ENCODE data around the gene SKA1. TPM values are rescaled to one million over a fixed set of nuclear protein-coding genes. Genes with fewer than 3 reads are reported as not detected.

SKA1 gene
- total and polyA plus RNA-seq, 2 of the 13 experiments (the other 11 are each of a cell fraction or from before 2014, with no cell fraction given) = 5.3 to 21.3 TPM

DNA sequence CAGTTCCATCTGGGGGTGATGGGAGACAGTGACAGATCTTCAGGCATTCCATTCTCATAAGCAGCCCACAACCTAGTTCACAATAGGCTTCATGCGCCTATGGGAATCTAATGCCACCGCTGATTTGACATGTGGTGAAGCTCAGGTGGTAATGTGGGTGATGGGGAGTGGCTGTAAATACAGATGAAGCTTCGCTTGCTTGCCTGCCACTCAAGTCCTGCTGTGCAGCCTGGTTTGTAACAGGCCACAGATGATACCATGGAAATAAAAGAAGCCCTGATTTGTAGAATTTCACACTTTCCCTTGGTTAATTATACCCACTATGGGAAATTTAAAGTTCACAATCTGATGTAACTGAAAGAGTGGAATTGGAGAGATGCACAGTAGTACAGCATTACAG, 46.9 kb upstream of the SKA1 start (continued):
- TF ChIP-seq, protein P1, sequence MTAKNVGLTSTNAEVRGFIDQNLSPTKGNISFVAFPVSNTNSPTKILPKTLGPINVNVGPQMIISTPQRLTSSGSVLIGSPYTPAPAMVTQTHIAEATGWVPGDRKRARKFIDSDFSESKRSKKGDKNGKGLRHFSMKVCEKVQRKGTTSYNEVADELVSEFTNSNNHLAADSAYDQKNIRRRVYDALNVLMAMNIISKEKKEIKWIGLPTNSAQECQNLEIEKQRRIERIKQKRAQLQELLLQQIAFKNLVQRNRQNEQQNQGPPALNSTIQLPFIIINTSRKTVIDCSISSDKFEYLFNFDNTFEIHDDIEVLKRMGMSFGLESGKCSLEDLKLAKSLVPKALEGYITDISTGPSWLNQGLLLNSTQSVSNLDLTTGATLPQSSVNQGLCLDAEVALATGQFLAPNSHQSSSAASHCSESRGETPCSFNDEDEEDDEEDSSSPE (CRISPR knock-in tag; IDR thresholded peaks at IDR 0.05) = no peak
- no peak for TF ChIP-seq PLSCR1 (CRISPR knock-in tag; IDR thresholded peaks at IDR 0.05; ENCODE audit: borderline replicate concordance)

GRCh38 chr18:50330176-50330575, 44.7 kb upstream of the SKA1 start:
- BruUV-seq (replicated peaks) = no TSS peak
- H3K4me2 ChIP-seq (ENCODE audit: low read depth, low read length) = no peak overlapping the region
- 0 out of 5 replicates have a peak, but pooled peaks cover 0 to 4% of the 10 kb centered on the region in 2 experiments for H3K27me3 ChIP-seq (ENCODE audit: control insufficient read depth in 1 of 2, insufficient read depth in 2 of 2, low read length in 2 of 2)
- no peak overlapping the region for H2AFZ ChIP-seq (ENCODE audit: low read length)
- ATAC-seq = no peak
- H3K27ac ChIP-seq (ENCODE audit: extremely low read length, insufficient read depth, low read length) = no peak overlapping the region
- H3K36me3 ChIP-seq (replicated peaks in 1 of 2; ENCODE audit: control insufficient read depth in 1 of 2, insufficient read depth in 2 of 2, low read length in 2 of 2) = no peaks in the 10 kb centered on the region
- no peak for FAIRE-seq
- no peaks in the 10 kb centered on the region for H4K20me1 ChIP-seq (ENCODE audit: insufficient read depth, low read length)
- TF ChIP-seq ZEB1 (IDR thresholded peaks at IDR 0.05; ENCODE audit: insufficient replicate concordance, low read depth) (no peak), MEIS1 (CRISPR knock-in tag; IDR thresholded peaks at IDR 0.05; ENCODE audit: borderline replicate concordance) (no peak), HHEX (CRISPR knock-in tag; IDR thresholded peaks at IDR 0.05) (no peak), SSRP1 (CRISPR knock-in tag; IDR thresholded peaks at IDR 0.05) (no peak), FUBP1 (CRISPR knock-in tag; IDR thresholded peaks at IDR 0.05; ENCODE audit: borderline replicate concordance) (no peak), CREB1 (IDR thresholded peaks at IDR 0.05) (no peak), CREB1 (CRISPR knock-in tag; IDR thresholded peaks at IDR 0.05) (no peak), MYPOP (CRISPR knock-in tag; IDR thresholded peaks at IDR 0.05) (no peak)
- TF ChIP-seq, protein P2, sequence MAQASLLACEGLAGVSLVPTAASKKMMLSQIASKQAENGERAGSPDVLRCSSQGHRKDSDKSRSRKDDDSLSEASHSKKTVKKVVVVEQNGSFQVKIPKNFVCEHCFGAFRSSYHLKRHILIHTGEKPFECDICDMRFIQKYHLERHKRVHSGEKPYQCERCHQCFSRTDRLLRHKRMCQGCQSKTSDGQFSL (CRISPR knock-in tag; IDR thresholded peaks at IDR 0.05) = no peak
- H3K79me2 ChIP-seq (ENCODE audit: insufficient read depth, low read length) = no peaks in the 10 kb centered on the region
- no peak overlapping the region for H3K9ac ChIP-seq (ENCODE audit: insufficient read depth, low read depth, low read length)
- no peaks in the 10 kb centered on the region for H3K4me1 ChIP-seq (ENCODE audit: insufficient read depth, low read length)
- no peak for DNase-seq (ENCODE audit: low spot score)
- ChIA-PET POLR2A (no interaction called here), CTCF (ENCODE audit: low intra/inter-chr PET ratio, low total read pairs) (no interaction called here)
- no peak overlapping the region for H3K4me3 ChIP-seq (replicated peaks in 1 of 3; ENCODE audit: insufficient read depth in 1 of 3, low read depth in 2 of 3, low read length in 3 of 3)
- intact Hi-C loops (cut with micrococcal nuclease; ENCODE audit: unreplicated experiment) = no loop called here
- in situ Hi-C loops (cut with HindIII; ENCODE audit: extremely low pct_ligation_motif_present, low pct_unique_long_range_greater_than_20kb) = no loop called here
- 0 out of 2 replicates have a peak, but pooled peaks cover 7% of the 10 kb centered on the region for H3K9me3 ChIP-seq (ENCODE audit: low read length)
